GM18867 (cell line): ENCODE results near the gene TIAM1.

ENCODE experiments used
- ATAC-seq: cut with Tn5 transposase; IDR thresholded peaks from one replicate; pipeline ENCODE4 v1.9.1; 2021; ENCODE audit warnings: mild to moderate bottlenecking, moderate library complexity; ENCODE audit not compliant: unreplicated experiment

Gene TIAM1

GRCh38 chr21:31182231-31183140 is 161.6 kb downstream of the TIAM1 start:
- ATAC-seq, result no peak

- ATAC-seq, result no peak
Measured at GRCh38 chr21:31181082-31181750, 162.8 kb downstream of the TIAM1 start.

GRCh38 chr21:31180256-31181081 is 163.6 kb downstream of the TIAM1 start:
- peak; percentile 41 for ATAC-seq

- ATAC-seq, result no peak
Measured at GRCh38 chr21:31176725-31177124, 167.3 kb downstream of the TIAM1 start.

GRCh38 chr21:31176080-31176551 is 167.9 kb downstream of the TIAM1 start:
- no peak for ATAC-seq

GRCh38 chr21:31173881-31174555 is 170.0 kb downstream of the TIAM1 start:
- no peak for ATAC-seq

- no peak for ATAC-seq
Measured at GRCh38 chr21:31172328-31172727, 171.7 kb downstream of the TIAM1 start.

GRCh38 chr21:31164713-31165694 is 179.1 kb downstream of the TIAM1 start:
- ATAC-seq, result no peak

- ATAC-seq, result no peak
Measured at GRCh38 chr21:31162827-31163226, 181.2 kb downstream of the TIAM1 start.

- ATAC-seq, result no peak
Measured at GRCh38 chr21:31162079-31162699, 181.9 kb downstream of the TIAM1 start.

- ATAC-seq, result no peak
Measured at GRCh38 chr21:31161157-31161556, 182.9 kb downstream of the TIAM1 start.

GRCh38 chr21:31159808-31160207 is 184.3 kb downstream of the TIAM1 start:
- no peak for ATAC-seq

- ATAC-seq, result no peak
Measured at GRCh38 chr21:31158789-31159581, 185.1 kb downstream of the TIAM1 start.

- no peak for ATAC-seq
Measured at GRCh38 chr21:31157756-31158155, 186.3 kb downstream of the TIAM1 start.

- no peak for ATAC-seq
Measured at GRCh38 chr21:31156662-31157061, 187.4 kb downstream of the TIAM1 start.

- no peak for ATAC-seq
Measured at GRCh38 chr21:31156169-31156568, 187.9 kb downstream of the TIAM1 start.

- no peak for ATAC-seq
Measured at GRCh38 chr21:31151156-31152045, 192.7 kb downstream of the TIAM1 start.
